Spleen (tissue), 11 donors: ENCODE measurements around the gene NISCH. TPM values are rescaled to one million over a fixed set of nuclear protein-coding genes. Genes with fewer than 3 reads are reported as not detected.

Experiments used
- DNase-seq: peaks from one replicate; pipeline ENCODE4 v3.0.0-alpha.2; 2020
- H3K27ac ChIP-seq, 8 donors: fragments of 200-600 bp; sonication (generic) in 7 of 8; 1 replicate in 4 of 8; 2 replicates in 4 of 8; pipeline versions ENCODE4 v1.5.0 to v1.8.0; 2016 to 2021; ENCODE audit warnings: inconsistent platforms in 4 of 8, mild to moderate bottlenecking in 4 of 8, moderate library complexity in 1 of 8
- H3K27me3 ChIP-seq, 7 donors: fragments of 200-600 bp; sonication (generic) in 6 of 7; replicated peaks in 1 of 7; 1 replicate in 4 of 7; 2 replicates in 3 of 7; pipeline versions ENCODE4 v1.5.0 to v1.8.0; 2016 to 2021; ENCODE audit warnings: inconsistent platforms in 3 of 7, mild to moderate bottlenecking in 1 of 7
- H3K36me3 ChIP-seq, 6 donors: fragments of 200-600 bp; sonication (generic) in 5 of 6; 1 replicate in 4 of 6; 2 replicates in 2 of 6; pipeline versions ENCODE4 v1.5.0 to v1.8.0; 2016 to 2021; ENCODE audit warnings: inconsistent platforms in 2 of 6
- H3K4me1 ChIP-seq, 6 donors: fragments of 200-600 bp; sonication (generic) in 5 of 6; 1 replicate in 3 of 6; 2 replicates in 3 of 6; pipeline versions ENCODE4 v1.5.0 to v1.8.0; 2016 to 2021; ENCODE audit warnings: inconsistent platforms in 3 of 6
- H3K4me3 ChIP-seq, 8 donors: fragments of 200-600 bp; sonication (generic) in 7 of 8; 1 replicate in 4 of 8; 2 replicates in 4 of 8; pipeline versions ENCODE4 v1.5.0 to v1.8.0; 2016 to 2021; ENCODE audit warnings: inconsistent platforms in 4 of 8, mild to moderate bottlenecking in 4 of 8, moderate library complexity in 2 of 8
- H3K9me3 ChIP-seq, 8 donors: fragments of 200-600 bp; sonication (generic) in 7 of 8; 1 replicate in 4 of 8; 2 replicates in 4 of 8; pipeline versions ENCODE4 v1.5.0 to v1.8.0; 2016 to 2021; ENCODE audit warnings: inconsistent platforms in 4 of 8
- CTCF ChIP-seq, 11 experiments: fragments of 200-600 bp in 7 of 11; fragments of 450-650 bp in 4 of 11; sonication (generic) in 4 of 11; IDR thresholded peaks in 8 of 11; conservative IDR thresholded peaks in 3 of 11; 1 replicate in 7 of 11; 2 replicates in 4 of 11; pipeline versions ENCODE4 v1.4.0 to v1.8.0; 2016 to 2021; ENCODE audit warnings: antibody characterized with exemption in 11 of 11, inconsistent platforms in 4 of 11, mild to moderate bottlenecking in 1 of 11
- POLR2A ChIP-seq, 3 donors: fragments of 450-650 bp; IDR thresholded peaks; one replicate each; pipeline ENCODE4 v1.5.1; 2017; ENCODE audit warnings: antibody characterized with exemption in 3 of 3, mild to moderate bottlenecking in 1 of 3
- POLR2AphosphoS5 ChIP-seq, 3 donors: sonication (generic); formaldehyde crosslinking; IDR thresholded peaks; one replicate each; pipeline ENCODE4 v1.5.1; 2017; ENCODE audit warnings: antibody characterized with exemption in 3 of 3
- WGBS, 5 donors: extraction: QIAGEN DNeasy Blood & Tissue Kit in 3 of 5; methylation state at CpG; one replicate each; pipeline versions ENCODE4 v1.1.5 to v1.1.7; 2013 to 2018; 5-methylcytosine and 5-hydroxymethylcytosine counted together
- intact Hi-C: fragments of 100-400 bp; cut with DNase I; formaldehyde crosslinking; loops from one replicate; pipeline ENCODE4 v1.15.0; 2023; ENCODE audit warnings: low total_unique reads
- polyA plus RNA-seq, 3 donors: library from polyadenylated mRNA; stranded (reverse); fragments of 200-250 nt; gene quantifications; one replicate each; pipeline ENCODE4 v1.2.1, GENCODE V29; 2013
- total RNA-seq, 7 donors: library from RNA; depleted of rRNA in 3 of 7; stranded (reverse); fragments of >200 nt in 3 of 7; fragmentation: NEBNext Ultra II Directional in 4 of 7; extraction: Animal tissue kit (Norgen Biotek cat#: 25700) in 4 of 7; gene quantifications; one replicate each; pipeline versions ENCODE4 v1.1.0 to v1.2.1, GENCODE V29; 2016 to 2021
- donor health status: healthy with polysubstance abuse.
- donor health status: DM: no; HTN: no; CAD: no; lungs with moderate emphysema.
- donor health status: DM: no; HTN: no; CAD: no.
- donor health status: Bipolar disorder and iron deficiency.
- donor health status: healthy.
- donor health status: DM: no; HTN: no; CAD: no.
- donor health status: DM: yes; HTN: yes; CAD: no.

Gene NISCH
- total and polyA plus RNA-seq, 10 donors = 18.9 to 92.7 (median 78.8) TPM

DNA sequence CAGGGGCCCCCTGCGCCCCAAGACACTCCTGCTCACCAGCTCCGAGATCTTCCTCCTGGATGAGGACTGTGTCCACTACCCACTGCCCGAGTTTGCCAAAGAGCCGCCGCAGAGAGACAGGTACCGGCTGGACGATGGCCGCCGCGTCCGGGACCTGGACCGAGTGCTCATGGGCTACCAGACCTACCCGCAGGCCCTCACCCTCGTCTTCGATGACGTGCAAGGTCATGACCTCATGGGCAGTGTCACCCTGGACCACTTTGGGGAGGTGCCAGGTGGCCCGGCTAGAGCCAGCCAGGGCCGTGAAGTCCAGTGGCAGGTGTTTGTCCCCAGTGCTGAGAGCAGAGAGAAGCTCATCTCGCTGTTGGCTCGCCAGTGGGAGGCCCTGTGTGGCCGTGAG lies 36.7 kb downstream of the NISCH start:
- peaks cover 18 to 90% (median 52%) of the 10 kb centered on the region in 6 donors for H3K4me1 ChIP-seq

DNA sequence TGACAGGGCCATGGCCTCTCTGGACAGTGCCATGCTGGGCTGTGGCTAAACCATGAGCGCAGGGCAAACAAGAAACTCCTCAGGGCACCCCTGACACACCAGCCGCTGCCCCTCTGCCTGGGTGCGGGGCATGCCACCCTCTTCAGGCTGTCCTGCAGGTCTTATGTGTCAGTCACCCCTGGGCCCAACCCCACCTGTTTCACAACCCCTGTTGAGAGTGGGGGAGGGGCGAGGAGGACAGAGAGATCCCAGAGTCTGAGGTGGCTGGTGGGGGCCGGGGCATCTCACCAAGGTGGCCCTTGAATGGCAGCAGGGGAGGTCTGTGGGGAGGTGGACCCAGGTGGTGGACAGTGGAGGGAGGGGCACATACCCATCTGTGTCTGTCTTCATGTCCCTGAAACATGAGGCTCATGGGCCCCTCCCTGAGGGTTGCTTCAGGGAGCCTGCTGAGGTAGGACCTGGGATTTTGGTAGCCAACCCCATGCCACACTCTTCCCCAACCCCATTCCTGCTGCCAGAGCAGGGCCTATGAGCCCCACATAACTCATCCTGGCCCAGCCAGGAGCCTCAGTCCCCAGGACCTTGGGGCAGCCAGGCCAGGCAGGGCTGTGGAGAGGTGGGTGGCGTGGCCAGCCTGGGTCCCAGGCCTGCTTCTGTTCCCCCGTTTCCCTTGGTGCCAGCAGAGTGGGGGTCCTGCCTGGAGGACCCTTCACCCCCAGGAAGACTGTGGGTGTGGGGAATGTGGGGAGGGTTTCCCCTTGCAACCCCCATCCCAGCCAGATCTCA lies 38.0 kb downstream of the NISCH start:
- Histone ChIP-seq H3K36me3 (peaks cover 0 to 60% (median 43%) of the 10 kb centered on the region in 6 donors), H3K27me3 (peaks cover 0 to 11% (median 0%) of the 10 kb centered on the region in 7 donors), H3K4me3 (no peak overlapping the region), H3K4me1 (peaks cover 20 to 99% (median 61%) of the 10 kb centered on the region in 6 donors), H3K27ac (peak overlapping the region in 1 of 8 donors; percentile 88), H3K9me3 (no peaks in the 10 kb centered on the region)
- WGBS, 5 donors = 93 to 98% (median 95%) methylated on average over 3 to 7 of the region's 7 CpGs
- no peak for DNase-seq
- intact Hi-C loops = no loop called here
- TF ChIP-seq CTCF (IDR thresholded peaks at IDR 0.05 in 8 of 11, conservative IDR thresholded peaks at IDR 0.05 in 3 of 11) (no peak), POLR2A (IDR thresholded peaks at IDR 0.05) (no peak), POLR2AphosphoS5 (IDR thresholded peaks at IDR 0.05) (no peak)

More for the DNA sequence above, 36.7 kb downstream of the NISCH start:
- 91 to 95% (median 95%) methylated on average over 16 to 21 of the region's 21 CpGs for WGBS, 5 donors
- TF ChIP-seq POLR2A (IDR thresholded peaks at IDR 0.05) (no peak), POLR2AphosphoS5 (IDR thresholded peaks at IDR 0.05) (peak in 1 of 3 donors; percentile 37), CTCF (IDR thresholded peaks at IDR 0.05 in 8 of 11, conservative IDR thresholded peaks at IDR 0.05 in 3 of 11) (no peak)
- no peaks in the 10 kb centered on the region for H3K9me3 ChIP-seq
- intact Hi-C loops = no loop called here
- DNase-seq = no peak
- peaks cover 0 to 69% (median 57%) of the 10 kb centered on the region in 6 donors for H3K36me3 ChIP-seq
- H3K4me3 ChIP-seq = no peak overlapping the region
- H3K27me3 ChIP-seq = peaks cover 0 to 11% (median 0%) of the 10 kb centered on the region in 7 donors
- peak overlapping the region in 5 of 8 donors; percentile 76 to 82 (median 80) for H3K27ac ChIP-seq

GRCh38 chr3:52494445-52494844 lies 39.0 kb downstream of the NISCH start:
- H3K36me3 ChIP-seq = peaks cover 0 to 55% (median 33%) of the 10 kb centered on the region in 6 donors
- H3K4me3 ChIP-seq = peak overlapping the region in 1 of 8 donors; percentile 73
- WGBS, 5 donors = 77 to 86% (median 81%) methylated on average over 7 of the region's 7 CpGs
- intact Hi-C loops = no loop called here
- peak overlapping the region in 5 of 8 donors; percentile 83 to 88 (median 86) for H3K27ac ChIP-seq
- H3K4me1 ChIP-seq = peaks cover 29 to 99% (median 71%) of the 10 kb centered on the region in 6 donors
- peaks cover 0 to 11% (median 0%) of the 10 kb centered on the region in 7 donors for H3K27me3 ChIP-seq
- no peaks in the 10 kb centered on the region for H3K9me3 ChIP-seq
- TF ChIP-seq CTCF (IDR thresholded peaks at IDR 0.05 in 8 of 11, conservative IDR thresholded peaks at IDR 0.05 in 3 of 11) (no peak), POLR2AphosphoS5 (IDR thresholded peaks at IDR 0.05) (no peak), POLR2A (IDR thresholded peaks at IDR 0.05) (no peak)
- DNase-seq = no peak

DNA sequence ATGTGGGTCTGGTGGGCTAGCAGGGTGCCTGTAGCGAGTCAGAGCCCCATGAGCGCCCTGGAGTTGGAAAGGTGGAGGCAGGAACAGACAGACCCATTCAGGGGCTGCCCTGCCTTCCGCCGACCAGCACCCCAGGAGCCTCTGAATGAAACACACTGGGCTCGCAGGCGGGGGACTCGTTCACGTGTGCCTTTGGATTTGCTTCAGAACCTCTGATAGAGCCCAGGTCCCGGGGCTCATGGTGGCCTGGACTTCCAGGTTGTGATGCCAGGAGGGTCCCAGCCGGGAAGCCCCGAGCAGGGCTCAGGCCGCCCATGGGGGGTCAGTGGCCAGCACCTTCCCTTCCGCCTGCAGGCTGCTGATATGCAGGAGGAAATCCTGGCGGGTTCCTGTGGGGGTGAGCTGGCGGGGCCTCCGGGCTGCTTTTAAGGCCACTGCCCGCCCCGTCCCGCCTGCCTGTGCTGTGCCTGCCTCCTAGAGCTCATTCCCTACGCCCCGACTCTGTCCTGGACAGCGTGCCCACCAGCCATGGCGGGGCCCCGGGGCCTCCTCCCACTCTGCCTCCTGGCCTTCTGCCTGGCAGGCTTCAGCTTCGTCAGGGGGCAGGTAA lies 39.6 kb downstream of the NISCH start, which contains the start of gene STAB1:
Gene STAB1, plus strand, starts transcription at position 453 of the 610 bp plus-strand sequence. Its CDS starts 76 bp downstream, at position 529.
- intact Hi-C loops = no loop called here
- Histone ChIP-seq H3K36me3 (peaks cover 0 to 50% (median 28%) of the 10 kb centered on the region in 6 donors), H3K27ac (peak within 1 kb of the TSS; percentile 5 to 88 (median 84)), H3K27me3 (peaks cover 0 to 11% (median 0%) of the 10 kb centered on the region in 7 donors), H3K4me1 (peaks cover 26 to 97% (median 69%) of the 10 kb centered on the region in 6 donors), H3K9me3 (no peaks in the 10 kb centered on the region), H3K4me3 (peak within 1 kb of the TSS; percentile 37 to 73 (median 54))
- peak; percentile 88 for DNase-seq
- 19 to 36% (median 23%) methylated on average over 13 to 25 of the region's 25 CpGs for WGBS, 5 donors
- TF ChIP-seq POLR2A (IDR thresholded peaks at IDR 0.05) = no peak
- peak; percentile 84 to 91 (median 89) for TF ChIP-seq POLR2AphosphoS5 (IDR thresholded peaks at IDR 0.05)
- TF ChIP-seq CTCF (IDR thresholded peaks at IDR 0.05 in 8 of 11, conservative IDR thresholded peaks at IDR 0.05 in 3 of 11) = no peak
